HepG2 (cell line): Measurements from ENCODE around the gene ADCY1.

Experiments used
- EZH2 ChIP-seq: conservative IDR thresholded peaks from 2 replicates; pipeline ENCODE4 v1.6.1; 2012; ENCODE audit warnings: mild to moderate bottlenecking, low read depth, low read length, moderate library complexity
- HCFC1 ChIP-seq: fragments of 150-350 bp; IDR thresholded peaks from 2 replicates; pipeline ENCODE4 v1.6.1; 2014; ENCODE audit warnings: low read depth, low read length
- JUNB ChIP-seq: sonication (generic); formaldehyde crosslinking; IDR thresholded peaks from 2 replicates; pipeline ENCODE4 v1.8.0; 2022; ENCODE audit warnings: missing genetic modification reagents, mild to moderate bottlenecking, borderline replicate concordance
- KAT7 ChIP-seq: IDR thresholded peaks from 2 replicates; pipeline ENCODE4 v1.6.1; 2018; ENCODE audit warnings: borderline replicate concordance, missing compliant biosample characterization
- KDM6A ChIP-seq: IDR thresholded peaks from 2 replicates; pipeline ENCODE4 v1.6.1; 2016; ENCODE audit warnings: low read depth
- REXO4 ChIP-seq: sonication (generic); formaldehyde crosslinking; IDR thresholded peaks from 2 replicates; pipeline ENCODE4 v1.8.0; 2022; ENCODE audit warnings: missing genetic modification reagents, mild to moderate bottlenecking, borderline replicate concordance
- SNRNP70 ChIP-seq: fragments of 200-400 bp; formaldehyde crosslinking; IDR thresholded peaks from 2 replicates; pipeline ENCODE4 v1.6.1; 2017; ENCODE audit warnings: mild to moderate bottlenecking, low read depth, low read length, moderate library complexity
- UBTF ChIP-seq: sonication (generic); formaldehyde crosslinking; IDR thresholded peaks from 2 replicates; pipeline ENCODE4 v1.4.0; 2020; ENCODE audit warnings: mild to moderate bottlenecking, missing genetic modification reagents
- ZNF629 ChIP-seq: sonication (generic); formaldehyde crosslinking; conservative IDR thresholded peaks from 2 replicates; pipeline ENCODE4 v1.5.0; 2020; ENCODE audit warnings: missing genetic modification reagents
- ZNF839 ChIP-seq: sonication (generic); formaldehyde crosslinking; IDR thresholded peaks from 2 replicates; pipeline ENCODE4 v1.4.0; 2020; ENCODE audit warnings: missing genetic modification reagents, mild to moderate bottlenecking, borderline replicate concordance
- TF ChIP-seq, protein P1 (sequence below): sonication (generic); formaldehyde crosslinking; IDR thresholded peaks from 2 replicates; pipeline ENCODE4 v1.5.0; 2020; ENCODE audit warnings: mild to moderate bottlenecking, missing genetic modification reagents, moderate library complexity
- TF ChIP-seq, protein P2 (sequence below): sonication (generic); formaldehyde crosslinking; IDR thresholded peaks from 2 replicates; pipeline ENCODE4 v1.4.0; 2020; ENCODE audit warnings: mild to moderate bottlenecking, missing genetic modification reagents
- TF ChIP-seq, protein P3 (sequence below): sonication (generic); formaldehyde crosslinking; IDR thresholded peaks from 2 replicates; pipeline ENCODE4 v1.4.0; 2020; ENCODE audit warnings: missing genetic modification reagents
- TF ChIP-seq, protein P4 (sequence below): sonication (generic); formaldehyde crosslinking; IDR thresholded peaks from 2 replicates; pipeline ENCODE4 v1.4.0; 2020; ENCODE audit warnings: missing genetic modification reagents

GRCh38 chr7:45590679-45591057 lies 16.5 kb downstream of the ADCY1 start:
- TF ChIP-seq KAT7 (CRISPR knock-in tag), result no peak
- TF ChIP-seq SNRNP70, result no peak
- TF ChIP-seq, protein P1, sequence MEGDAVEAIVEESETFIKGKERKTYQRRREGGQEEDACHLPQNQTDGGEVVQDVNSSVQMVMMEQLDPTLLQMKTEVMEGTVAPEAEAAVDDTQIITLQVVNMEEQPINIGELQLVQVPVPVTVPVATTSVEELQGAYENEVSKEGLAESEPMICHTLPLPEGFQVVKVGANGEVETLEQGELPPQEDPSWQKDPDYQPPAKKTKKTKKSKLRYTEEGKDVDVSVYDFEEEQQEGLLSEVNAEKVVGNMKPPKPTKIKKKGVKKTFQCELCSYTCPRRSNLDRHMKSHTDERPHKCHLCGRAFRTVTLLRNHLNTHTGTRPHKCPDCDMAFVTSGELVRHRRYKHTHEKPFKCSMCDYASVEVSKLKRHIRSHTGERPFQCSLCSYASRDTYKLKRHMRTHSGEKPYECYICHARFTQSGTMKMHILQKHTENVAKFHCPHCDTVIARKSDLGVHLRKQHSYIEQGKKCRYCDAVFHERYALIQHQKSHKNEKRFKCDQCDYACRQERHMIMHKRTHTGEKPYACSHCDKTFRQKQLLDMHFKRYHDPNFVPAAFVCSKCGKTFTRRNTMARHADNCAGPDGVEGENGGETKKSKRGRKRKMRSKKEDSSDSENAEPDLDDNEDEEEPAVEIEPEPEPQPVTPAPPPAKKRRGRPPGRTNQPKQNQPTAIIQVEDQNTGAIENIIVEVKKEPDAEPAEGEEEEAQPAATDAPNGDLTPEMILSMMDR (CRISPR knock-in tag), result no peak
- TF ChIP-seq KDM6A (CRISPR knock-in tag), result no peak
- TF ChIP-seq, protein P2, sequence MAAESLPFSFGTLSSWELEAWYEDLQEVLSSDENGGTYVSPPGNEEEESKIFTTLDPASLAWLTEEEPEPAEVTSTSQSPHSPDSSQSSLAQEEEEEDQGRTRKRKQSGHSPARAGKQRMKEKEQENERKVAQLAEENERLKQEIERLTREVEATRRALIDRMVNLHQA, result no peak
- TF ChIP-seq, protein P3, sequence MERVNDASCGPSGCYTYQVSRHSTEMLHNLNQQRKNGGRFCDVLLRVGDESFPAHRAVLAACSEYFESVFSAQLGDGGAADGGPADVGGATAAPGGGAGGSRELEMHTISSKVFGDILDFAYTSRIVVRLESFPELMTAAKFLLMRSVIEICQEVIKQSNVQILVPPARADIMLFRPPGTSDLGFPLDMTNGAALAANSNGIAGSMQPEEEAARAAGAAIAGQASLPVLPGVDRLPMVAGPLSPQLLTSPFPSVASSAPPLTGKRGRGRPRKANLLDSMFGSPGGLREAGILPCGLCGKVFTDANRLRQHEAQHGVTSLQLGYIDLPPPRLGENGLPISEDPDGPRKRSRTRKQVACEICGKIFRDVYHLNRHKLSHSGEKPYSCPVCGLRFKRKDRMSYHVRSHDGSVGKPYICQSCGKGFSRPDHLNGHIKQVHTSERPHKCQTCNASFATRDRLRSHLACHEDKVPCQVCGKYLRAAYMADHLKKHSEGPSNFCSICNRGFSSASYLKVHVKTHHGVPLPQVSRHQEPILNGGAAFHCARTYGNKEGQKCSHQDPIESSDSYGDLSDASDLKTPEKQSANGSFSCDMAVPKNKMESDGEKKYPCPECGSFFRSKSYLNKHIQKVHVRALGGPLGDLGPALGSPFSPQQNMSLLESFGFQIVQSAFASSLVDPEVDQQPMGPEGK (CRISPR knock-in tag), result no peak
- no peak for TF ChIP-seq HCFC1
- TF ChIP-seq, protein P4, sequence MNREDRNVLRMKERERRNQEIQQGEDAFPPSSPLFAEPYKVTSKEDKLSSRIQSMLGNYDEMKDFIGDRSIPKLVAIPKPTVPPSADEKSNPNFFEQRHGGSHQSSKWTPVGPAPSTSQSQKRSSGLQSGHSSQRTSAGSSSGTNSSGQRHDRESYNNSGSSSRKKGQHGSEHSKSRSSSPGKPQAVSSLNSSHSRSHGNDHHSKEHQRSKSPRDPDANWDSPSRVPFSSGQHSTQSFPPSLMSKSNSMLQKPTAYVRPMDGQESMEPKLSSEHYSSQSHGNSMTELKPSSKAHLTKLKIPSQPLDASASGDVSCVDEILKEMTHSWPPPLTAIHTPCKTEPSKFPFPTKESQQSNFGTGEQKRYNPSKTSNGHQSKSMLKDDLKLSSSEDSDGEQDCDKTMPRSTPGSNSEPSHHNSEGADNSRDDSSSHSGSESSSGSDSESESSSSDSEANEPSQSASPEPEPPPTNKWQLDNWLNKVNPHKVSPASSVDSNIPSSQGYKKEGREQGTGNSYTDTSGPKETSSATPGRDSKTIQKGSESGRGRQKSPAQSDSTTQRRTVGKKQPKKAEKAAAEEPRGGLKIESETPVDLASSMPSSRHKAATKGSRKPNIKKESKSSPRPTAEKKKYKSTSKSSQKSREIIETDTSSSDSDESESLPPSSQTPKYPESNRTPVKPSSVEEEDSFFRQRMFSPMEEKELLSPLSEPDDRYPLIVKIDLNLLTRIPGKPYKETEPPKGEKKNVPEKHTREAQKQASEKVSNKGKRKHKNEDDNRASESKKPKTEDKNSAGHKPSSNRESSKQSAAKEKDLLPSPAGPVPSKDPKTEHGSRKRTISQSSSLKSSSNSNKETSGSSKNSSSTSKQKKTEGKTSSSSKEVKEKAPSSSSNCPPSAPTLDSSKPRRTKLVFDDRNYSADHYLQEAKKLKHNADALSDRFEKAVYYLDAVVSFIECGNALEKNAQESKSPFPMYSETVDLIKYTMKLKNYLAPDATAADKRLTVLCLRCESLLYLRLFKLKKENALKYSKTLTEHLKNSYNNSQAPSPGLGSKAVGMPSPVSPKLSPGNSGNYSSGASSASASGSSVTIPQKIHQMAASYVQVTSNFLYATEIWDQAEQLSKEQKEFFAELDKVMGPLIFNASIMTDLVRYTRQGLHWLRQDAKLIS, result no peak
- TF ChIP-seq REXO4 (CRISPR knock-in tag), result no peak
- no peak for TF ChIP-seq EZH2
- no peak for TF ChIP-seq JUNB (CRISPR knock-in tag)
- TF ChIP-seq UBTF (CRISPR knock-in tag), result no peak
- TF ChIP-seq ZNF839 (CRISPR knock-in tag), result no peak
- TF ChIP-seq ZNF629 (CRISPR knock-in tag), result no peak
